DOHH2 (cell line): ENCODE data around the gene SEL1L3.

ENCODE experiments used
- CTCF ChIP-seq: fragments of 200-600 bp; sonication (generic); IDR thresholded peaks from one replicate; pipeline ENCODE4 v1.5.1; 2014; ENCODE audit warnings: antibody characterized with exemption, mild to moderate bottlenecking, low read depth, low read length; ENCODE audit not compliant: poor library complexity, severe bottlenecking
- EZH2phosphoT487 ChIP-seq: fragments of 200-600 bp; sonication (generic); IDR thresholded peaks from 2 replicates; pipeline ENCODE4 v1.6.1; 2017; ENCODE audit warnings: borderline replicate concordance, mild to moderate bottlenecking, antibody characterized with exemption, low read length, moderate library complexity, mixed read lengths

- TF ChIP-seq EZH2phosphoT487 (no peak), CTCF (no peak)
Observed at GRCh38 chr4:25862411-25863346, at the start of gene SEL1L3.
